ENCODE measurements around the gene LINC00237. TPM values are rescaled to one million over a fixed set of nuclear protein-coding genes. Genes with fewer than 3 reads are reported as not detected.
A peak's percentile ranks its signal among the peaks of the same experiment; 100 is the strongest.

LINC00237 gene
- total and polyA plus RNA-seq, 9 of the 15 experiments (the other 6 are each of a cell fraction or from before 2014, with no cell fraction given), result not detected

DNA sequence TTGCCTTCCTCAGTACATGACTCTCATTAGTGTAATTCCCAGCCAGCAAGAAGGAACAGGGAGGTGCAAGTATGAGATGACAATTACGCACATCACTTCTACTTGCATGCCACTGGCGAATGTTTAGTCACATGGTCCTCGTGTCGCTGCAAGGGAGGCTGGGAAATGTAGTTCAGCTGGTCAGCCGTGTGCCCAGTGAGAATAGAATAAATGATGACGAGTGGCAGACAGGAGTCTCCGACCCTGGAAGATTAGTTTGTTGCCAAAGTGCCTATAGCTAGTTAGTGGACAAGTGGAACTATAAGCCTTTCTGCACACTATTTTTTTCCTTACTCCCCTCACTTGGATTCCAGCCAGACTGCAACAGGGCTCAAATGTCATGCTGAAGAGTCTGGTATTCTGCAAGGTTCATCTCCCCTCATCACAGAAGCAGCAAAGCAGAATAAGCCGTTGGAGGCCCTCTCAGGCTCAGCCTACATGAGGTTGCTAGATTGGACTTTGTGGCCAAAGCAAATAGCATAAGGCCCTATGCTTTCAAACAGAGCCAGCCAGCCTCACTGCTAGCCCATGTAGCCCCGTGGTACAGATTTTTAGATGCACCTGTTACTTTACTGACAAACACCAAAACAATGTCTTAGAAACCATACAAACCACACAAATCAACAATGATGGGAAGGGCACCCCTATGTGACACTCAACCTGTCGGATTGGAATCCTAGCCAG lies 9.7 kb downstream of the LINC00237 start (continued):
- TF ChIP-seq, protein P1, sequence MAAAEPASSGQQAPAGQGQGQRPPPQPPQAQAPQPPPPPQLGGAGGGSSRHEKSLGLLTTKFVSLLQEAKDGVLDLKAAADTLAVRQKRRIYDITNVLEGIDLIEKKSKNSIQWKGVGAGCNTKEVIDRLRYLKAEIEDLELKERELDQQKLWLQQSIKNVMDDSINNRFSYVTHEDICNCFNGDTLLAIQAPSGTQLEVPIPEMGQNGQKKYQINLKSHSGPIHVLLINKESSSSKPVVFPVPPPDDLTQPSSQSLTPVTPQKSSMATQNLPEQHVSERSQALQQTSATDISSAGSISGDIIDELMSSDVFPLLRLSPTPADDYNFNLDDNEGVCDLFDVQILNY (CRISPR knock-in tag; IDR thresholded peaks at IDR 0.05), result no peak
- TF ChIP-seq KLF10 (CRISPR knock-in tag; IDR thresholded peaks at IDR 0.05), result no peak
- no peak for TF ChIP-seq MEIS2 (IDR thresholded peaks at IDR 0.05; ENCODE audit: partially characterized antibody)
- TF ChIP-seq ZHX1 (conservative IDR thresholded peaks at IDR 0.05; ENCODE audit: low read length), result no peak
- no peak for TF ChIP-seq SIN3A (IDR thresholded peaks at IDR 0.05; ENCODE audit: borderline replicate concordance in 2 of 2, control insufficient read depth in 1 of 2, low read depth in 2 of 2, low read length in 2 of 2)
- no peak for TF ChIP-seq ZBTB1 (CRISPR knock-in tag; IDR thresholded peaks at IDR 0.05; ENCODE audit: borderline replicate concordance, low read depth)
- TF ChIP-seq, protein P2, sequence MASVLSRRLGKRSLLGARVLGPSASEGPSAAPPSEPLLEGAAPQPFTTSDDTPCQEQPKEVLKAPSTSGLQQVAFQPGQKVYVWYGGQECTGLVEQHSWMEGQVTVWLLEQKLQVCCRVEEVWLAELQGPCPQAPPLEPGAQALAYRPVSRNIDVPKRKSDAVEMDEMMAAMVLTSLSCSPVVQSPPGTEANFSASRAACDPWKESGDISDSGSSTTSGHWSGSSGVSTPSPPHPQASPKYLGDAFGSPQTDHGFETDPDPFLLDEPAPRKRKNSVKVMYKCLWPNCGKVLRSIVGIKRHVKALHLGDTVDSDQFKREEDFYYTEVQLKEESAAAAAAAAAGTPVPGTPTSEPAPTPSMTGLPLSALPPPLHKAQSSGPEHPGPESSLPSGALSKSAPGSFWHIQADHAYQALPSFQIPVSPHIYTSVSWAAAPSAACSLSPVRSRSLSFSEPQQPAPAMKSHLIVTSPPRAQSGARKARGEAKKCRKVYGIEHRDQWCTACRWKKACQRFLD (CRISPR knock-in tag; IDR thresholded peaks at IDR 0.05), result no peak
- TF ChIP-seq ZNF551 (CRISPR knock-in tag; IDR thresholded peaks at IDR 0.05), result no peak
- no peak for TF ChIP-seq RBFOX2 (IDR thresholded peaks at IDR 0.05; ENCODE audit: low read depth, low read length)
- no peak for TF ChIP-seq SAP30 (IDR thresholded peaks at IDR 0.05; ENCODE audit: borderline replicate concordance, insufficient read depth, low read depth, low read length, poor library complexity, severe bottlenecking)
- no peak for TF ChIP-seq SMARCE1 (IDR thresholded peaks at IDR 0.05)
- no peak for TF ChIP-seq GABPB1 (CRISPR knock-in tag; IDR thresholded peaks at IDR 0.05)
- TF ChIP-seq MCM3 (IDR thresholded peaks at IDR 0.05), result no peak
- no peak for TF ChIP-seq CAMTA2 (CRISPR knock-in tag; conservative IDR thresholded peaks at IDR 0.05)
- TF ChIP-seq ZNF316 (IDR thresholded peaks at IDR 0.05), result no peak
- no peak for TF ChIP-seq SUPT5H (IDR thresholded peaks at IDR 0.05)
- TF ChIP-seq BMI1 (IDR thresholded peaks at IDR 0.05; ENCODE audit: low read length), result no peak
- TF ChIP-seq NFIC (IDR thresholded peaks at IDR 0.05), result peak; percentile 61
- no peak for TF ChIP-seq ZNF354B (CRISPR knock-in tag; IDR thresholded peaks at IDR 0.05)
- TF ChIP-seq HNRNPK (IDR thresholded peaks at IDR 0.05; ENCODE audit: low read depth, low read length, poor library complexity, severe bottlenecking), result no peak
- TF ChIP-seq, protein P3, sequence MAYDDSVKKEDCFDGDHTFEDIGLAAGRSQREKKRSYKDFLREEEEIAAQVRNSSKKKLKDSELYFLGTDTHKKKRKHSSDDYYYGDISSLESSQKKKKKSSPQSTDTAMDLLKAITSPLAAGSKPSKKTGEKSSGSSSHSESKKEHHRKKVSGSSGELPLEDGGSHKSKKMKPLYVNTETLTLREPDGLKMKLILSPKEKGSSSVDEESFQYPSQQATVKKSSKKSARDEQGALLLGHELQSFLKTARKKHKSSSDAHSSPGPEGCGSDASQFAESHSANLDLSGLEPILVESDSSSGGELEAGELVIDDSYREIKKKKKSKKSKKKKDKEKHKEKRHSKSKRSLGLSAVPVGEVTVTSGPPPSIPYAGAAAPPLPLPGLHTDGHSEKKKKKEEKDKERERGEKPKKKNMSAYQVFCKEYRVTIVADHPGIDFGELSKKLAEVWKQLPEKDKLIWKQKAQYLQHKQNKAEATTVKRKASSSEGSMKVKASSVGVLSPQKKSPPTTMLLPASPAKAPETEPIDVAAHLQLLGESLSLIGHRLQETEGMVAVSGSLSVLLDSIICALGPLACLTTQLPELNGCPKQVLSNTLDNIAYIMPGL (CRISPR knock-in tag; IDR thresholded peaks at IDR 0.05), result no peak
- no peak for TF ChIP-seq BCL6 (CRISPR knock-in tag; IDR thresholded peaks at IDR 0.05)
- no peak for TF ChIP-seq POLR3G (IDR thresholded peaks at IDR 0.05; ENCODE audit: extremely low read depth, insufficient read length, insufficient replicate concordance)
- TF ChIP-seq BRF1 (IDR thresholded peaks at IDR 0.05; ENCODE audit: borderline replicate concordance, extremely low read depth, insufficient read length), result no peak
